ENCODE results near the gene ANKLE1.
"Not testable (repeated sequence)": the region's sequence is repeated elsewhere in the genome, so short reads cannot be mapped to it uniquely, and the experiment has no call there.

ANKLE1 gene

DNA sequence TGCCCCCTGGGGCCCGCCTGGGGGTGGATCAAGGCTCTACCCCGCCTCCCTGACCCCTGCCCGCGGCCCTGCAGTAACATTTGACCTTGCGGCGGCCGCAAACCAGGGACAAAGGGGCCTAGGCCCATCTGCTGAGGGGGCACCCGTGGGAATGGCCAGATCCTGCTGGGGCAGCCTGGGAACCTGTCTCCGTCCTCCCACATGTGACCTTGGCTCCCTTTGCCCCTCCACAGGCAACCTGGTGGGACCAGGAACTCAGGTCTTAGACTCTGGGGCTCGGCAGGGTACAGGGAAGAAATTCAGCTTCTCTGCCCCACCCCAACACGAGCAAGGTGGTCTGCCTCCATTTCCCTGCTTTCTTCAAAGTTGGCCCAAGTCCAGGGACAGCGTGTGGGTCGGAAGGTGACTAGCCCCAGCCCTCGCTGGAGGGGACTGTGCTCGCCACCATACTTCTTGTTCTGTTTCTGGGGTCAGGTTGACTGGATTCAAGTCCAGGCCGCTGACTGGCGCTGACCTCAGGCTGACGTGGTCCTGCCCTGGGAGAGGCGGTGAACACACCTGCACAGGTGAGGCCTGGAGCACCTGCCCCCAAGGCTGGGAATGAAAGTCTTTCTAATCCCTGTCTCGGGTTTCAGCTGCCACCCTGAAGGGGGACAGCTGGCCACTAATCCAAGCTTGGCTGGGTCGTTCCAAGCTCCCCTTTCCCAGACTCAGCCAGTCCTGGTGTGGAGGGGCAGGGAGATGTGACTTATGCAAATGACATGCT is 33.5 kb upstream of the ANKLE1 start:
- no peak for DNase-seq

DNA sequence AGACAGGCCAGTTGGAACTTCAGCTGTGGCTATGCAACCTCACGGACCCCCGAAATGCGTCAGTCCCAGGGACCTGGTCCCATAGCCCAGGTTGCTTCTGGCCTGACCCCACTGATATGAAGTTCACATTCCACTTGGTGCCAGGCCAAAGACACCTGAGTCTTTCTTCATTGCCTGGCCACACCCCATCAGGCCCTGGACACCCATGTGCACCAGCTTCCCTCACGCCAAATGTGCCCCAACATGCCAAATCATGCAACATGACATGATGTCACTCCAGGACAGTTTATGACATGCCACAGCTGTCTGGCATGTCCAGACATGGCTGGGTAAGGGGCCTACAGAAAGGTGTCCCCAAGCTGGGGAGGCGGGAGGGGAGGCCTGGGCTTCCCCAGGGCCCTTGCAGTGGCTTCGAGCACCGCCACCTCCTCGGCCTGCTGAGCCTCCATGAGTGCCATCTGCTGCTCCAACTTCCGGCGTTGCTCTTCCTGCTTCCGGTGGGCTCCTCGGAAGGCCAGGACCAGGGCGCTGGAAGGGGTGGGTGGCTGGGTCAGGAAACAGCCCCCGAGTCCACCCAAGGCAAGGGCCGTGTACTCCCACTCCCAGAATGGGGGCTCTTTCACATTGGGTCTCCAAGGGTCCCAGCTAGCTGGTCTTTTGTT is 31.7 kb upstream of the ANKLE1 start:
- DNase-seq, result no peak

DNA sequence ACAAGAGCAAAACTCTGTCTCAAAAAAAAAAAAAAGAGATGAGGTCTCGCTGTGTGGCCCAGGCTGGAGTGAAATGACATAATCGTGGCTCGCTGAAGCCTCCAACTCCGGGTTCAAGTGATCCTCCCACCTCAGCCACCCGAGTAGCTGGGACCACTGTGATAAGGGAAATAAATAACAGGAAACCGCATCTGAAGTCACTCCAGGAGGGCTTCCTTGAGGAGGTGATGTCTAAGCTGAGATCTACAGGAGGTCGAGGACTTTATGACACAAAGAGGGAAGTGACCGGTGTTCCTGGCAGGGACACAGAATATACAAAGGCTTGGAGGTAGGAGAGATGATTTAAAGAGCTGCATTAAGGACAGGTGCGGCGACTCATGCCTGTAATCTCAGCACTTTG is 27.1 kb upstream of the ANKLE1 start:
- DNase-seq, result no peak

DNA sequence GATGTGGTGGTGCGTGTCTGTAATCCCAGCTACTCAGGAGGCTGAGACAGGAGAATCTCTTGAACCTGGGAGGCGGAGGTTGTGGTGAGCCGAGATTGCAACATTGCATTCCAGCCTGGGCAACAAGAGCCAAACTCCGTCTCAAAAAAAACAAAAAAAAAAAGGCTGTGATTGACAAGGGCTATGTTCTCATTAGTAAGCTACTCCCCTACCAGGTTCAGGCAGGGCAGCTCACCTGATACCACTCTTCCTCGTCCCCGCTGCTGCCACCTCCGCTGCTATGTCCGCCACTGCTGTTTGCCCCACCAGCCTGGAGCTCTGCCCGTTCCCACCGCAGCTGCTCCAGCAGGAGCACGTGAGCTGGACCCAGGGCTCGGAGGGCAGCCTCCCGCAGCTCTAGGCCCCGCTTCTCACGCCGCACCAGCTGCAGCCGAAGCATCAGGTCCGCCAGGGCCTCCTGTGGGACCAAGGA is 26.5 kb upstream of the ANKLE1 start:
- no peak for DNase-seq

DNA sequence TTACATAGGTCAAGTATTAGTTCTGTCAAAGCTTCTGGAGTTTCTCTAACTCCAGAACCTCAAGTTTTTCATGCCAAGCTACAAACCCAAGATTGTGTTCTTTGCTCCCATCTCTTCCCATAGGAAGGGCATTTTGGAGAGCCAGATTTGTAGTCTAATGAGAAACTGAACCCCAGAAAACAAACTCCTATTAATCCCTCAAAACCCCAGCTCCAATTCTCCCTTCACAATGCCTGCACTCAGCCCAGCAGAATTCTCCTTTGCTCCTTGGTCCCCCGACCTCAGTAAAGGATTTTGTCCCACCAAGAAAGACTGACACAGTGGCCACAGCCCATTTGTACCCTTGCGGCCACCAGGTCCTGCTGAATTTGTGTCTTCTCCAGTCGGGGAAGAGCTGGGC is 25.6 kb upstream of the ANKLE1 start:
- no peak for DNase-seq

DNA sequence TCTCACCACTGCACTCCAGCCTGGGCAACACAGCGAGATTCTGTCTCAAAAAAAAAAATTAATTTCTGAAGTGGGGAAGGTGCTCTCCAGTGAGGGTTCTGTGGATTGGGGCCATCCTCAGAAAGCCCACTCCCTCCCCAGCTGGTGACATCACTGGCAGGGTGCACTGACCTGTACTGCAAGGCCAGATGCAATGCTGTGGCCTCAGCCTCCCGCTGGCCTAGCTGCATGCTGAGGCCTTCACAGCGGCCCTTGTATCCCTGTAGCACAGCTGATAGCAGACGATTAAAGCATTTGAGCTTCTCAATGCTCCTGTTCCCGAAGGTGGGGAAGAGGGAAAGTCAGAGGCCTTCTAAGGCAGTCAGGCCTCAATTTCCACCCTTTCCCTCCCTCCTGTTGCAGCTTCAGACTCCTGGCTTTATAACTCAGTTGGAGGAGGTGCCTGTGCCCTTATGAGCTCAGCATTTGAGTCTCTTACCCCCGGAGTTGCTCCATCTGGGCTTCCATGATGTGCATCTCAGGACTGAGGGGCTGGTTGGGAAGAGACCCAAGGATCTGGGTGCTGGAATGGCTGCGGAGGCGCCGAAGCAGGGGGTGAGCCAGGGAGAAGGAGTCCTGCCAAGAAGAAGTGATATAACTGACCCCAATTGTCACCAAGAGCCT is 22.5 kb upstream of the ANKLE1 start:
- no peak for DNase-seq

DNA sequence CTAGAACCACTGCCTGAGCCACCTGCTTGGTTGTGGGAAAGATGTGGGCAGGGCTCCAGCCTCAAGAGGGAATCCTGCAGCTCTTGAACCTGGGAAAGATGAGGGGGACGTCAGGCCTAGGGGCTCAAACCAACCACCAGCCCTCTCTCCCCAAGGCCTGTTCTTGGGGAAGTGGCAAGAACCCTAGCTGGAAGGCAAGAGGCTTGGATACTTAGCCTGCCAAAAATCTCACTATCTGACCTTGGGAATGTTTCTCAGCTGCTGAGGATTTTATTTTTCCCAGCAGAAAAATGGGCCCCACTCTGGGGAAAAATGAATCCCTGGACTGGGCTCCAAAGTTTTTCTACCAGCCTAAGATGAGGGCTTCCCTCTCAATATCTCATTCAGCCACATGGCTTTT is 21.8 kb upstream of the ANKLE1 start:
- DNase-seq, result no peak

DNA sequence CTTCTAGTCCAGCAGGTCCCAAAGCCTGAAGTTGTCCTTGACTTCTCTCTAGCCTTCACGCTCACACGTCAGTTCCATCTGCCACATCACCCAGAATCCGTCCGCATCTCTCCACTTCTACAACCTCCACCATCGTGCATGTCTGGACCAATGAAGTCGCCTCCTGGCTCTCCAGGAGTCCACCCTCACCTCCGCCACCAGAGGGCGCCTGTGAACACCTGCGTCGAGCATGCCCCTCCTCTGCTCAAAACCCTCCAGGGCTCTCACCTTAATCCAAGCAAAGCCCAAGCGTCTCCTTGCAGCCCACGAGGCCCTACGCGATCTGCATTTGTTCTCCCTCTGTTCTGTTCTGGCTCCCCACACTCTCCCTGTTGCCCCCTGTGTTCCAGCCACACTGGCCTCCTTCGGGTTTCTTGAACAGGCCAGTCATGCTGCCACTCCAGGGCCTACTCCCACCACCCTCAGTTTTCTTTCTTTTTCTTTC is 20.8 kb upstream of the ANKLE1 start:
- peak; percentile 11 for DNase-seq

DNA sequence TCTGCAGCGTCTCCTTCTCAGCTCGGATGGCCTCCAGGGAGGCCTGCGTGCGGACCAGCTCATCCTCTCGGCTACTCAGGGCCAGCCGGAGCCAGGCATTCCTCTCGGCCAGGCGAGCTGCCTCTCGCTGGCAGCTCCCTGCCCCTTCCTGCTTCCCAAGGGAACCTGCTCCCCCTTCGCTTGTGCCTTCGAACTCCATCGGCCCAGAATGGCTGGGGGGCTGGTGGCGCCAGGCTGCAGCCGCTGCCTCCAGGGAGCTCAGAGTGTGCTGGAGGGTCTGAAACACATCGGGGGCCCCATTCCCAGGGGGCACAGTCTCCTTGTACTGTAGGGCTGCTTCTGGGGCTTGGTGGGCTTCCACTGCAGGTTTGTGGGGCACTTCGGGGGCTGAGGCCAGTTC is 19.1 kb upstream of the ANKLE1 start:
- no peak for DNase-seq

DNA sequence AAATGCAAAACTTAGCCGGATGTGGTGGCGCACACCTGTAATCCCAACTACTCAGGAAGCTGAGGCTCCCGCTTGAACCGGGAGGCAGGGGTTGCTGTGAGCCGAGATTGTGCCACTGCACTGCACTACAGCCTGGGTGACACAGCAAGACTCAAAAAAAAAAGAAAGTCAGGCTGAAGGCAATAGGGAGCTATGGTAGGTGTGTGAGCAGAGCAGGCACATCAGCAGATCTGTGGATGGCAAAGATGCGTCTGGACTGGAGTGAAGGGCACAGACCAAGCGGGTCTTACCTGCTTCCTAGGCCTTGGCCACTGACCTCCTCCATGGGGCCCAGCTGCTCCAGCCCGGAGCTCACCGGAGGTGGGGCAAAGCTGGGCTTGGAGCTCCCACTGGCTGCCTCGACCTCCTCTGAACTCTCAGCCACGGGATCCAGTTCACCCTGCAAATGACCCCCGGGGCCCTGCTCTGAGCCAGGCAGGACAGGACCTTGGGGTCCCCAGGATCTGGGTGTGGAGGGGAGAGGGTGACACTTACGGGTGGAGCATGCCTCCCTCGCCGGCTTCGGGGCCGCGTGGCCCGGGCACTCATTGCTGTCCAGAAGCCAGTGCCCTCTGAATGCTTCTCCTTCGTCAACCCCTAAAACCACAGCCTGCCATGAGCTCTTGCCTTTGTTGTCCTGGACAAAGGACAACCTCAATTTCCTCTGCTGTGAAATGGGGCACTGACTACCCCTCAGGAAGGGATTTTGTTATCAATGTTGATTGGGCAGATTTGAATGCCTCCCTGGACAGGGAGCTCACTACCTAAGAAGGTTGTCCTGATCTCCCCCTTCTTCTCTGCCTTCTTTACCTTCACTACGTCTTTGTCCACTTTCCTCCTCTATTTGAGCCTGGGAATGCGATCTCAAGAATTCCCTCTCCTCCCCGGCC is 17.7 kb upstream of the ANKLE1 start:
- DNase-seq, result no peak

DNA sequence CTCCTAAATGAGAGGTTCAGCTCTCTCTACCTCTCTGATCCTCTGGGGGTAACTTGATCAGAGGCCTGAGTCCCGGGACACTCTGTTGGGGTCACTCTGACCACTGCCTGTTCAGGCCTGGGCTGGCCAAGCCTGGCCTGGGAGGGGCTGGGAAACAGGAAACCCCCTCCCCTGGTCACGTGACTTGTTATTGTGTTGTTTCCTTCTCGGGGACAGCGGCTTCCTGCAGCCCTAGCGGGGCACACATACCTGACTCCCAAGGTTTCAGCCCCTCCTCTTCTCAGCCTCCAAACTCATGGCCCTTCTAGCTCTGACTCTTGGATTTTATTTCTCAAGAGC is 17.1 kb upstream of the ANKLE1 start, which contains the start of gene USHBP1:
Gene USHBP1, minus strand, starts transcription at position 105 of the 339 bp plus-strand sequence. CDS start 446 bp downstream, outside the sequence.
- DNase-seq, result no peak

DNA sequence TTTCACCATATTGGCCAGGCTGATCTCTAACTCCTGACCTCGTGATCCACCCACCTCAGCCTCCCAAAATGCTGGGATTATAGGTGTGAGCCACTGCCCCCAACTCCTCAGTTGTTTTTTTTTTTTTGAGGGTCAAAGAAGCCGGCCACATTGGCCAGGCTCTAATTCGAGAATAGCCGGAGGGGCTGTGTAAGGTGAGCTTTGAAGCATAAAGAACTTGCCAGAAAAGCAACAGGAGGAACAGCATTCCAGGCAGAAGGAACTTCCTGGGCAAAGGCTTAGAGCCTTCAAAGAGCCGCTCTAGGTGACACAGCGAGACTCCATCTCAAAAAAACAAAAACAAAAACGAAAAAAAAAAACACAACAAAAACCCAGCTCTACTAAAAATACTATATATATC is 15.7 kb upstream of the ANKLE1 start:
- DNase-seq, result no peak

DNA sequence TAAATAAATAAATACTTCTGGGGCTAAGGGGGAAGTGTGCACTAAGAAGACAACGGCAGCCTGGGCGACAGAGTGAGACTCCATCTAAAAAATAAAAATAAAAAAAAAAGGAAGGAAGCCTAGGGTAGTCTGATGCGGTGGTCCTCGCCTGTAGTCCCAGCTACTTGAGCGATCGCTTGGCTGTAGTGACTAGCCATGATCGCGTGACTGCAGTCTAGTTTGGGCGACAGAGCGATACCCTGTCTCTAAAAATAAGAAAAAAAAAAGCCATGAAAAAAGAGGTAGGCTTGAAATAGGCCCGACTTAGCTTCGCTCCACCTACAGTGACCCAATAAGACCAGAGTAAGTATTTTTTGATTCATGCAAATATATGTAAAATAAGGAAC is 15.1 kb upstream of the ANKLE1 start:
- no peak for DNase-seq

DNA sequence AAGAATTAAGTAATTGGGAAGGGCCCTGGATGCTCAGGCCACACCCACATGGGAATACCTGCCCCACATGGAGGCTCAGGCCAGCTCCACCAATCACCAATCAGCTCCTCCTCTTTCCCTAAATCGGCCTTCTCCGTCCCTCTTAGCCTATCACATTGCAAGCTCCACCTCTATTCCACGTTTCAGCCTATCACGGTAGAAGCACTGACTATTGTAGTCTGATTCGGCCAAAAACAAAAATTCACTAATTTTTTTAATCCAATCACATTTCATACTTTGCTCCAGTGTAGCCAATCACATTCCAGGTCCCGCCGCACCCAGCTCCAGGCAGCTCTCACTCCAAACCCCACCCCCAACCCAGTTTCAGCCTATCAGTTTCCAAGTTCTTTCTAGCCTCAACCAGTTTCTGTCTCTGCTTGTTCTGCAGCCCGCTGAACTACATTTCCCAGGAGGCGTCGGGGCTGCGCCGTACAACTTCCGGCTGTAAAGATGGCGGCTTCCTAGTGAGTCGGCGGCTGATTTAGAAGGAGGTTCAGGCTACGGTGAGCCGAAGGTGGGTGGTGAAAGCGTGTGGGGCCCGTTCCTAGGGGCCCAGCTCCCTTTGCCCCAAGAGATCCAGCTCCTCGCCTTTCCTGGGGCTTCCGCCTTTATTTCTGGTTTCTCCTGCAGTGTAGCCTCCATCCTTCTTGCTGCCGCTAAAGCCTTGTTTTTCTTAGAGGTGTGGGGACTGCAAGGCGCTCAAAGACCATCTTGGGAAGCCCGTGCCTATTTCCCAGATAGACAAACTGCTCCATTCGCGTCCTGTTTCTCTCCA is 14.5 kb upstream of the ANKLE1 start, which contains the start of gene BABAM1:
Gene BABAM1, plus strand, starts transcription at position 469 of the 814 bp plus-strand sequence. CDS start 1,364 bp downstream, outside the sequence.
- DNase-seq, result peak; percentile 99

DNA sequence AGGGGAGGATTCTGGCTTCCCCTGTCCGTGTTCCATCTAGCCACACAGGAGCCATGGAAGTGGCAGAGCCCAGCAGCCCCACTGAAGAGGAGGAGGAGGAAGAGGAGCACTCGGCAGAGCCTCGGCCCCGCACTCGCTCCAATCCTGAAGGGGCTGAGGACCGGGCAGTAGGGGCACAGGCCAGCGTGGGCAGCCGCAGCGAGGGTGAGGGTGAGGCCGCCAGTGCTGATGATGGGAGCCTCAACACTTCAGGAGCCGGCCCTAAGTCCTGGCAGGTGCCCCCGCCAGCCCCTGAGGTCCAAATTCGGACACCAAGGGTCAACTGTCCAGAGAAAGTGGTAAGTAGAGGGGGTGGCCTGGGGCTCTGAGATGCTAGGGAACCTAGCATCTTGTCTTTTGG is 12.9 kb upstream of the ANKLE1 start:
- DNase-seq, result no peak

DNA sequence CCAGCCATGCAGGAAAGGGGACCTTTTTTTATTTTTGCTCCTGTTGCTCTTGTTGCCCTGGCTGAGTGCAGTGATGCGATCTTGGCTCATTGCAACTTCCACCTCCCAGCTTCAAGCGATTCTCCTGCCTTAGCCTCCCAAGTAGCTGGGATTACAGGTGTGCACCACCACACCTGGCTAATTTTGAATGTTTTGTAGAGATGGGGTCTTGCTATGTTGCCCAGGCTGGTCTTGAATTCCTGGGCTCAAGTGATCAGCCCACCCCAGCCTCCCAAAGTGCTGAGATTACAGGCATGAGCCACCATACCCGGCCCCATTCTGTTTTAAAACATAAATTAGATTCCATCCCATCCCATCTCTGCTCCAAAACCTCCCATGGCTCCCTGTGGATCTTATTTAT is 6.8 kb upstream of the ANKLE1 start:
- not testable (repeated sequence) for DNase-seq

DNA sequence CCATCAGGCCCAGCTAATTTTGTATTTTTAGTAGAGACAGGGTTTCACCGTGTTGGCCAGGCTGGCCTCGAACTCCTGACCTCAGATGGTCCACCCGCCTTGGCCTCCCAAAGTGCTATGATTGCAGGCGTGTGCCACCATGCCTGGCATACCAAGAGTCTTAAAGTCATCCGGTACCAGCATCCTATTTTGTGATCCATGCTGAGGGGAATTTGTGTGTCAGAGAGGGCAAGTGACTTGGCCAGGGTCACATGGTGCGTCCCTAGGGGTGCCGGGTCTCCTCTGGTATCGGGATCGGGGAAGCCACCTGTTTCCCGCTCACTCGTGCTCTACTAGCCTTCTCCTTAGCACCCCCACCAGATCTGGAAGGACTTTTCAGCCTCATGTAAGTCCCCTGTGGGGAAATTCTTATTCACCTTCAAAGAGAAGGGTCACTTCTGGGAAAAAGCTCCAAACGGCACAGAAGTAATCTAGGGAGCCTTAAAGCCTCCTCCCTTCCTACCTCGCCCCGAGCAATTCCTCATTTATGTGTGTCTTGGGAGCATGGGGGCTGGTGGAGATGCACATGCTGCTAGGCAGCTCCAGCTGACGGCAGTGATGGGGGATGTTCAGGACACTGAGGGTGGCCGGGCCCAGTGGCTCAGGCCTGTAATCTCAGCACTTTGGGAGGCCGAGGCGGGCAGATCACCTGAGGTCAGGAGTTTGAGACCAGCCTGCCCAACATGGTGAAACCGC is 6.1 kb upstream of the ANKLE1 start:
- no peak for DNase-seq

DNA sequence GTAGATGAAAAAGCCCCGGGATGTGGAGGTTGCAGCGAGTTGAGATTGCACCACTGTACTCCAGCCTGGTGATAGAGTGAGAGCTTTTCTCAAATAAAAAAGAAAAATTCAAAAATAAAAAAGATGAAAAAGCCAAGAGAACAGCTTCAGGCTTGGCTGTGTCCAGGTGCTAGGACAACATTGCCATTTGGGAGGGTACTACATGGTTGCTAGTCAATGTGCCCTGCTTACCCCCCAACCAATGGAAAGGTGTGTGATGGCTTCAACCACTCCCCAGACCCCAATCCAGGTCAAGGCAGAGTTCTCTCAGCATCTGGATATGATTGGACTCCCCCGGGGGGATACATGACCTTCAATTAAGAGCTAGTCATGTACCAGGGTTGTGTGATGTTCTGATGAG is 2.3 kb upstream of the ANKLE1 start:
- DNase-seq, result no peak

DNA sequence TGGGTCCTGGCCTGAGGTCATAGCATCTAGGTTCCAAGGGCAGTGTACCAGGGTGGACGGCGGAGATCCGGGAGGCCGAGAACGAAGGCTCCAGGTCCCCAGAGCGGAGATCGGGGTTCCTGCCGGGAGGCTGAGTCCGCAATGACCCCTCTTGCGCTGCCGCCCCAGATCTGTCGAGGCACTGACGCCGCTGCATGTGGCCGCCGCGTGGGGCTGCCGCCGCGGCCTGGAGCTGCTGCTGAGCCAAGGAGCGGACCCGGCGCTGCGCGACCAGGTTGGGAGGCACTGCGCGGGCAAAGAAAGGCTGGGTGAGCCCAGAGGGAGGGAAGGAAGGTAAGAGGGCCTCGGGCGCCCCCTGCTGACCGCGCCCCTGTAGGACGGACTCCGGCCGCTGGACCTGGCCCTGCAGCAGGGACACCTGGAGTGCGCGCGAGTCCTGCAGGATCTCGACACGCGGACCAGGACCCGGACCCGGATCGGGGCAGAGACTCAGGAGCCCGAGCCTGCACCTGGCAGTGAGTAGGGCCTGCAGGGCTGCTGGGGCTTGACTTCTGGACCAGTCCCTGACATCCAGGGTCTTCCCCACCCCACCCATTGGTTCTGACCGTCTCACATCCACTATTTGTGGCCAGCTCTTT is 906 bp downstream of the ANKLE1 start:
- DNase-seq, result peak; percentile 71

DNA sequence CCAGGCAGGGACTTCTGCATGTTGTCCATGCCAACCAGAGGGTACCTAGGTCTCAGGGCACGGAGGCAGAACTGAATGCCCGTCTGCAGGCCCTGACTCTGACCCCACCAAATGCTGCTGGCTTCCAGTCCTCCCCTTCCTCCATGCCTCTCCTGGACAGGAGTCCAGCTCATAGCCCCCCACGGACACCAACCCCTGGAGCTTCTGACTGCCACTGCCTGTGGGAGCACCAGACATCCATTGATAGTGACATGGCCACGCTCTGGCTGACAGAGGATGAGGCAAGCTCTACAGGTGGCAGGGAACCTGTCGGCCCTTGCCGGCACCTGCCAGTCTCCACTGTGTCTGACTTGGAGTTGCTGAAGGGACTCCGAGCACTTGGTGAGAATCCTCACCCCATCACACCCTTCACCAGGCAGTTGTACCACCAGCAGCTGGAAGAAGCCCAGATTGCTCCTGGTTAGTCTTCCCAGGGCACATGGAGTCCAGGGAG is 1.8 kb downstream of the ANKLE1 start:
- no peak for DNase-seq
